CD4-positive, alpha-beta T cell treated with Interleukin-4 for 1 hour (primary cell): ENCODE measurements around the gene ZDHHC14.
A peak's percentile ranks its signal among the peaks of the same experiment; 100 is the strongest.

Source experiments
- DNase-seq, 2 donors: peaks; one replicate each; pipeline ENCODE4 v3.0.0-alpha.2; 2020 to 2022

ZDHHC14 gene

GRCh38 chr6:157652601-157653363 lies 271.8 kb downstream of the ZDHHC14 start:
- no peak for DNase-seq

GRCh38 chr6:157653521-157653920 lies 272.5 kb downstream of the ZDHHC14 start:
- no peak for DNase-seq

- DNase-seq = no peak
Measured at GRCh38 chr6:157655139-157655538, 274.1 kb downstream of the ZDHHC14 start.

DNA sequence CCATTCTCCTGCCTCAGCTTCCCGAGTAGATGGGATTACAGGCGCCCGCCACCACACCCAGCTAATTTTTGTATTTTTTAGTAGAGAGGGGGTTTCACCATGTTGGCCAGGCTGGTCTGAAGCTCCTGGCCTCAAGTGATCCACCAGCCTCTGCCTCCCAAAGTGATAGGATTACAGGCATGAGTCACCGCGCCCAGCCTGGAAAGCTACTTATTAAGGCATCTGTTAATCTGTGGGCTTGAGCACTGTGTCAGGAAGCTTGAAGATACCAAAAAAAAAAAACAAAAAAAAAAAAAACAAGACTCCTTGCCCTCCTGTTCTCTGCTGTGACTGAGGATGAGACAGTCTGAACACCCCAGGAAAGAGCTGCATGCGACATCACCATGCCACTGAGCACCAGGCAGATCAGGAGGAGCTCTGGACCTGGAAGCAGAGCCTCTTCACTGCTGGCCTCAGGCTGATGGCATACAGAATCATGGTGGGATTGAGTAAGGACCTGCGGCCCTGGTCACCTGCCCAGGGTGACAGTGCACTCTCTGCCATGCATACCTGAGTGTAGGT lies 275.5 kb downstream of the ZDHHC14 start:
- DNase-seq = no peak

- no peak for DNase-seq
Measured at GRCh38 chr6:157657754-157658153, 276.8 kb downstream of the ZDHHC14 start.

DNA sequence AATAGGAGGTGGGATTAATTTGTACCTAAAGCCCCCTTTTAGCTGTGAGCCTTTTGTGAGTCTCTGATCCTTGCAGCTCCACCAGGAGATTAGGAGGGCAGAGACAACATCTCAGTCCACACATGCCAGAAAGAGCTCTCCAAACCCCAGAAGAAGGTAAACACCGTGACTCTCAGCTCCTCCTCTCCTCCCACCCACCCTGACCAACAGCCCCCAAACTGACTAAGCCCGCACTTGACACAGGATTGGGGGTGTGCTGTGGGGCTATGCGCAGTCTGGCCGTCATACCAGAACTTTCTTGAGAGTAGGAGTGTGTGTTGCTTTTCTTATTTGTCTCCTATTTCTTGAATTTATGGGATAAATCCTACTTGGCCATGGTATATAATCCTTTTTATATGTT lies 277.3 kb downstream of the ZDHHC14 start:
- no peak for DNase-seq

GRCh38 chr6:157659536-157660271 lies 278.7 kb downstream of the ZDHHC14 start:
- no peak for DNase-seq

DNA sequence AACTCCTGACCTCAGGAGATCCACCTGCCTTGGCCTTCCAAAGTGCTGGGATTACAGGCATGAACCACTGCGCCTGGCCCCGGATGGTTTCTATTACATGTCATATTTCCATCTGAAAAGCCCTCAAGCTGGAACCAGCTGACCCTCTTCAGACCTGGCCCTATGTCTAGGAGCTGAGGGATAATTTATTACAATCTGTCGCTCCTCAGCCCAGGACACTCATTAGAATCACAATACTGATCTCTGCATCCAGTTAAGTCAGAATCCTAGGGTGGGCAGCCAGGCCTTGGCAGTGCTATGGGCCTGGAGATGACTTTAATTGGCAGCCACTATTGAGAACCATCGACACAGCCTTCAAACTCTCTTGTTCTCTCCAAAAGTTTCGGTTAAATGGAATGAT lies 279.4 kb downstream of the ZDHHC14 start:
- no peak for DNase-seq

DNA sequence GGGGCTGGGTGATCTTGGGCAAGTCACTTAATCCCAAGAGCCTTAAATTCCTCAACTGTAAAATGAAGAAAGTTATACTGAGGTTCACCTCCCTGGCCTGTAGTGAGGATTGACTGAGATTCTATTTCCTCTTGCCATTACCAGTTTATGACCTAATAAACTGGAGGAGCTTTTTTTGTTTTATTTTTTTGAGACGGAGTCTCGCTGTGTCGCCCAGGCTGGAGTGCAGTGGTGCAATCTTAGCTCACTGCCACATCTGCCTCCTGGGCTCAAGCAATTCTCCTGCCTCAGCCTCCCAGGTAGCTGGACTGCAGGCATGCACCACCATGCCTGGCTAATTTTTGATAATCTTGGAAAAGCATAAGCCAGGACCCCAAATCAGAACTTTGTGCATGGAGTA lies 280.7 kb downstream of the ZDHHC14 start:
- no peak for DNase-seq

DNA sequence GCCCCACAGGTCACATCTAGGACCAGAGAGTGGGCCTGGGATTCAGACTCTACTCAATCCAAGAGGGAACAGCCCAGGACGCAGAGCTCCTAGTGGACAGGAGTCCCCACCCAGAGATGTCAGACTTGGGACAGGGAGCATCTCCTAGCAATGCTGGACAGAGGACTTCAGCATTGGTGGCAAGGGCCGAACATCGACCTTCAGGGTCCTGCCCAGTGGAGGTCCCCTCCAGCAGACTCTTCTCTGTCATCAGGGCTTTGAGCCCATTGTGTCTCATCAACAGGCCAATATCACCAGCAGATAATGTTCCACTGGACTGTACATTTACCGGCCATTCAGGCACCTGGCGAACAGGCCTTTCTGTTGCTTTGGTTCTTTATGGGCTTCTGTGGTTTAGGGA lies 282.3 kb downstream of the ZDHHC14 start:
- DNase-seq = no peak

DNA sequence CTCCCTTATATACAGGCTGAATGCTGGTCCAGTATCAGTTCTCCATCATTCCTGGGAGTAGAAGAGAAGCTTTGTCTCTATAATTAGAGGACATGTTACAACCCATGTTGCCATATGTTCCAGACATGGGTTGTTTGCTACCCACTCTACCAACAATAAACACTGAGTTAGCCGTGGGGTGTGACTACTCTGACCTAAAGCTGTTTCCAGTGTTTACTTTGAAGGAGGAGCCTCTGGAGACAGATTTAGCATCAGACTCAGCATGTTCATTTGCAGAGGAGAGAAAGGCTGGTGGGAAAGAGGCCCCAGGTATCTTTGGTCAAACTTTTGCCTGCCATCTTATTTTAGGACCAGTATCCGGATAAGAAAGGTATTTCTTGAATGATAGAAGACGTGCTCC lies 284.2 kb downstream of the ZDHHC14 start:
- no peak for DNase-seq

GRCh38 chr6:157666729-157667128 lies 285.7 kb downstream of the ZDHHC14 start:
- no peak for DNase-seq

DNA sequence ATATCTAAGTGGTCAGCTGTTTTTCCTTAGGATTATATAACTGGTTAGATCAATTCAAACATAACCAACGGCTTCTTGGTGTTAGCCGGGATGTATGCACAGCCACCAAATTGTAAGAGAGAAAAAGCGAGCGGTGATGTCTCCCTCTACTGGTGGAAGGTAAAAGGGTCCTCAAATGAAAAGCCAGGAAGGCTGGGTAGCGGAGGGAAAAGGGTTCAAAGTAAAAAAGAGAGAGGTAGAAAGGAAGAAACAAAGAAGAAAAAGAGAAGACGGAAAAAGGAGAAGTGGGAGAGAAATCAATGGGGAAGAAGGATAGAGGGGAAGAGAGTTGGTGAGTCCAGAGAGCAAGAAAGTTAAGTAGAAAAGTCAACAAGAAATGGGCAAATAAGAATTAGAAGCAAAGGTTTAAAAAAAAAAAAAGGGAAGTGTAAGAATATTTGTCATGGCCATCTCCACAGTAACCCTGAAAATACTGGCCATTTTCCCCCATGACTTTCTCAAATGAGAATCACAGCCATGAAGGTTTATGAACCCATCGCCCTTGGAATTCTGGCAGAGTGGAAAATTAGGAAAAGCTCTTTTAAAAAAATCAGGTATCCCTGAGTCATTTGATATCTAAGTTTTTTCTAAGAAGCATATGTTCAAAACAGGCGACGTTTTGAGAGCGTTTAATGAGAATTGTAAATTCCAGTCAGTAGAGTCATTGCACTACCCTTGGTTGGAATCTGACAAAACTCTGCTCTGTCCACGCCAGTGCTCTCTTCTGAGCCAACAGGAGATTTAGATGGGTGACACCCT lies 286.4 kb downstream of the ZDHHC14 start:
- DNase-seq = peak; percentile 59 to 63

DNA sequence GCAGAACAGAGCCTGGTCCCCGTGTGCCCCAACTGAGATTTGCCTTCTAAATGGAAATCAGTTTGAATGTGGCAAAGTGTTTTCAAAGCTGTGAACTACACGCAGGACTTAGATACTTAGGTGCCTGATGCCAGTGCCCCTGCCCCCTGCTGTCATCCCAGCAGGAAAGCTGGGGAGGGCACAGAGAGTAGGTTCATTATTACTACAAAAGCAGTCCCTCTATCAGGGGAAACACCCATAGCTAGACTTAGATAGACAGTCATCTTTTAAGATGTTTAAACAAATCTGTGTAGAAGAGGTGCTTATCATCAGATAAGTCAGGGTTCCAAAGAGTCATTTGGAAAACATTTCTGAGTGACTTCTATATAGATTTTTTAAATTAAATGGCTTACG lies 287.0 kb downstream of the ZDHHC14 start:
- DNase-seq = no peak

GRCh38 chr6:157668713-157669112 lies 287.7 kb downstream of the ZDHHC14 start:
- no peak for DNase-seq

- no peak for DNase-seq
Measured at GRCh38 chr6:157669323-157669722, 288.3 kb downstream of the ZDHHC14 start.

DNA sequence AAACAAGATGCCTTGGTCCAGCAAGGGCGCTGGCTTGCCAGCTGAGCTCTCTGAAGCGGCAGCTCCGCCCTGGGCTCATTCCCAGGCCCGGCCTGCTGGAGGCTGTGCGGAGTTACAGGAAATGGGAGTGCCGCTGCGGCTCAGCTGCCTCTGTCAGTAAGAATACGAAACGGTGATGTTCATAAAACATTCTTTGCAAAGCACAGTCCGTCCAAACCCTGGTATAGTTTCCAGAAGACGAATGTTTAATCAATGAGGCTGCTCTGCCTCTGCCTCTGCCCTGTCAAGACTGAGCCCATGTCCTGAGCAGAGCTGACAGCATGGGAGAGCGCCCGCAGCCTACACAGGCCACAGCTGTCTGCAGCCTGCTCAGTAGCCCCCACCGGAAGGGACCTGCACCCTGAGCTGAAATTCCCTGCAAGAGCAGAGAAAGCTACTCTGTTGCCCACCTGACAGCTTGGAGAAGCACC lies 288.8 kb downstream of the ZDHHC14 start:
- DNase-seq = no peak

GRCh38 chr6:157670466-157671186 lies 289.6 kb downstream of the ZDHHC14 start:
- DNase-seq = no peak

DNA sequence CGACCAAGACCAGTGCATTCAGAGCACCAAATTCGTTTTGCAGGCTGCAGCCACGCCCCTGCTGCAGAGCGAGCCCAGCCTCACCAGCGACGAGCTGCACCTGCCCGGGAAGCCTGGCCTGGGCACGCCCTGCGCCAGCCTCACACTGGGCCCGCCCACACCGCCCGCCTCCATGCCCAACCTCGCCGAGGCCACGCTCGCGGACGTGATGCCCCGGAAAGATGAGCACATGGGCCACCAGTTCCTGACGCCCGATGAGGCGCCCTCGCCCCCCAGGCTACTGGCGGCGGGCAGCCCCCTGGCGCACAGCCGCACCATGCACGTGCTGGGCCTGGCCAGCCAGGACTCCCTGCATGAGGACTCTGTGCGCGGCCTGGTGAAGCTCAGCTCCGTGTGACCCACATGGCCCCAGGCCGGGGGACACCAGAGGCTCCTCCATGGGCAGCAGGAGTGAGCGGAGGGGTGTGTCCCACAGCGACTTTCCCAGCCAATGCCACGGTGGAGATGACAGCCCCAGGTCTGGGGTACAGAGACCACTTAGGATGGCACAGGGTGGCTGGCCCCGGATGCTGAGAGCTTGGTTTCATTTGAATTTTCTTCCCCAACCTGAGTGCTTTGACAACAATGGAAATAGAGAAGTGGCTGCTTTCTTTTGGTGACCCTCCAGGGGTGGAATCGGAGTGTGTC lies 291.9 kb downstream of the ZDHHC14 start:
- no peak for DNase-seq

DNA sequence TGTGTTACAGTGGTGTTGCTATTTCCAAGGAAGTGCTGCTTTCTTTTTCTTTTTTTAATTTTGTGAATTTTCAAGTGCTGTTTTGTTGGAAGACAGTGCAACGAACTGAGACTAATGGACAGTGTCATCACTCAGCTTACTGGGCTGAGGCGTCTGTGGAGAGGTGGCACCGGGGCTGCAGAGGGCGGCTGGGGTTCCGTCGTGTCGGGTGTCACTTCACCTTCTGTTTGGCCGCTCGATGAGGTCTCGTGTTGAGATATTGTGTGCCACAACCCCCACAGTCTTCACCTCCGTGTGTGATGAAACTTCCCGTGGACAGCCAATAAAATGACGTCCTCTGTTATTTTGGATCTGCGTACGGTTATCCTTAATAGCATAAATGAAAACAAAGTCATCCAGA lies 292.6 kb downstream of the ZDHHC14 start:
- DNase-seq = no peak

DNA sequence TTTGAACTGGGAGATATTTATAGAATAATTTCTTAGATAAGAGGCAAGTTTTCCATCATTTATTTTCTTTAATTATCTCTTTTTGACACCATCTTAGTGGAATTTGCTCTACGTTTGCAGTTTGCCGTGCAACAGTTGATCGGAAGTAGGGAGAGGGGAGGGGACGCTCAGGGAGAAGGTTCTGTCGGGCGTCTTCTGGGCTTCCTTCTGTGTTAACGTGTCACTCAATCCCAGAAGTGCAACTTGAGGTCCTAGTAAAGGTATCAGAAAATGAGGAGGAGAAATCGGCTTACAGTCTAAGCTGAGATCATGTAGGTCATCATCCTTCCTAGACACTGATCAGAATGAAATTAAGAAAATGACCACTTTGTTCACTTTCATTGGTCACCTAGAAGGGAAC lies 293.1 kb downstream of the ZDHHC14 start:
- DNase-seq = no peak

- no peak for DNase-seq
Measured at GRCh38 chr6:157675831-157676230, 294.8 kb downstream of the ZDHHC14 start.
